Neural cell (in vitro differentiated cells): ENCODE data around the gene IPO4. TPM values are rescaled to one million over a fixed set of nuclear protein-coding genes. Genes with fewer than 3 reads are reported as not detected.

ENCODE experiments used
- H2AFZ ChIP-seq: fragments of 200-600, 300-800 bp; sonication (generic), shearing (Covaris generic); 2 replicates; pipeline ENCODE4 v1.6.0; 2014; ENCODE audit warnings: low read depth, mild to moderate bottlenecking, antibody characterized with exemption, low read length, moderate library complexity
- H3F3A ChIP-seq: fragments of 200-600 bp; shearing (Covaris generic); 2 replicates; pipeline ENCODE4 v1.6.1; 2016; ENCODE audit warnings: mild to moderate bottlenecking, moderate library complexity, mixed read lengths, antibody characterized with exemption, low read length; ENCODE audit not compliant: insufficient read depth, poor library complexity, severe bottlenecking
- H3K27ac ChIP-seq: fragments of 200-600, 300-800 bp; sonication (generic), shearing (Covaris generic); 2 replicates; pipeline ENCODE4 v1.5.1; 2014; ENCODE audit warnings: mild to moderate bottlenecking, low read length, moderate library complexity
- H3K27me3 ChIP-seq: fragments of 300-800, 200-600 bp; sonication (generic), shearing (Covaris generic); 2 replicates; pipeline ENCODE4 v1.6.0; 2014; ENCODE audit warnings: mild to moderate bottlenecking, low read depth, low read length, moderate library complexity; ENCODE audit not compliant: insufficient read depth
- H3K36me3 ChIP-seq: fragments of 300-800, 200-600 bp; sonication (generic), shearing (Covaris generic); 2 replicates; pipeline ENCODE4 v1.5.1; 2014; ENCODE audit warnings: mild to moderate bottlenecking, antibody characterized with exemption, low read length, moderate library complexity; ENCODE audit not compliant: insufficient read depth
- H3K4me2 ChIP-seq: fragments of 300-800, 200-600 bp; sonication (generic), shearing (Covaris generic); 2 replicates; pipeline ENCODE4 v1.6.0; 2014; ENCODE audit warnings: mild to moderate bottlenecking, low read length
- H3K4me3 ChIP-seq: fragments of 300-800, 200-600 bp; sonication (generic), shearing (Covaris generic); 2 replicates; pipeline ENCODE4 v1.5.1; 2014; ENCODE audit warnings: mild to moderate bottlenecking, low read length, moderate library complexity
- H3K79me2 ChIP-seq: fragments of 200-600 bp; shearing (Covaris generic); replicated peaks from 2 replicates; pipeline ENCODE4 v1.6.0; 2014; ENCODE audit warnings: mild to moderate bottlenecking, low read length, moderate library complexity; ENCODE audit not compliant: insufficient read depth
- H3K9ac ChIP-seq: fragments of 300-800, 200-600 bp; sonication (generic), shearing (Covaris generic); 2 replicates; pipeline ENCODE4 v1.6.1; 2016; ENCODE audit warnings: mild to moderate bottlenecking, low read length, mixed read lengths
- H3K9me2 ChIP-seq: fragments of 200-600 bp; shearing (Covaris generic); 2 replicates; pipeline ENCODE4 v1.6.1; 2016; ENCODE audit warnings: mild to moderate bottlenecking, low read length, mixed read lengths; ENCODE audit not compliant: insufficient read depth
- H3K9me3 ChIP-seq: fragments of 200-600, 300-800 bp; sonication (generic), shearing (Covaris generic); 2 replicates; pipeline ENCODE4 v1.6.1; 2016; ENCODE audit warnings: mild to moderate bottlenecking, mixed run types, low read length, moderate library complexity, mixed read lengths
- H4K20me1 ChIP-seq: fragments of 200-600 bp; shearing (Covaris generic); 2 replicates; pipeline ENCODE4 v1.6.1; 2016; ENCODE audit warnings: mild to moderate bottlenecking, mixed run types; ENCODE audit not compliant: insufficient read depth
- CTCF ChIP-seq: fragments of 450-650 bp; IDR thresholded peaks from 2 replicates; pipeline ENCODE4 v1.5.1; 2014; ENCODE audit warnings: antibody characterized with exemption, mild to moderate bottlenecking, moderate library complexity; ENCODE audit not compliant: poor library complexity, severe bottlenecking
- EP300 ChIP-seq: fragments of 450-650 bp; conservative IDR thresholded peaks from 2 replicates; pipeline ENCODE4 v1.6.1; 2014; ENCODE audit warnings: antibody characterized with exemption, mild to moderate bottlenecking, moderate library complexity; ENCODE audit not compliant: poor library complexity, severe bottlenecking
- EZH2 ChIP-seq: fragments of 200-600, 300-800 bp; shearing (Covaris generic), sonication (generic); IDR thresholded peaks from 2 replicates; pipeline ENCODE4 v1.6.1; 2014; ENCODE audit warnings: antibody characterized with exemption, low read length, borderline replicate concordance, mild to moderate bottlenecking; ENCODE audit not compliant: insufficient read depth, poor library complexity, severe bottlenecking
- MXI1 ChIP-seq: fragments of 450-650 bp; conservative IDR thresholded peaks from 2 replicates; pipeline ENCODE4 v1.6.1; 2014; ENCODE audit warnings: antibody characterized with exemption, mild to moderate bottlenecking; ENCODE audit not compliant: poor library complexity, severe bottlenecking
- POLR2AphosphoS5 ChIP-seq: IDR thresholded peaks from 2 replicates; pipeline ENCODE4 v1.6.1; 2012
- RAD21 ChIP-seq: fragments of 450-650 bp; conservative IDR thresholded peaks from 2 replicates; pipeline ENCODE4 v1.6.1; 2014; ENCODE audit warnings: antibody characterized with exemption, mild to moderate bottlenecking, moderate library complexity
- SMC3 ChIP-seq: fragments of 450-650 bp; conservative IDR thresholded peaks from 2 replicates; pipeline ENCODE4 v1.6.1; 2014; ENCODE audit warnings: antibody characterized with exemption, mild to moderate bottlenecking, moderate library complexity; ENCODE audit not compliant: poor library complexity
- TAF1 ChIP-seq: IDR thresholded peaks from 2 replicates; pipeline ENCODE4 v1.6.1; 2012; ENCODE audit warnings: low read depth
- polyA plus RNA-seq: library from polyadenylated mRNA; depleted of rRNA; stranded (reverse); fragments of >200 nt; gene quantifications from 2 replicates; pipeline ENCODE4 v1.2.3, GENCODE V29; 2014
- TF ChIP-seq, protein P1 (sequence below): IDR thresholded peaks from 2 replicates; pipeline ENCODE4 v1.6.1; 2012; ENCODE audit warnings: borderline replicate concordance

IPO4 gene
- polyA plus RNA-seq, 1 donor from 2014 or later, result 9.2 TPM

DNA sequence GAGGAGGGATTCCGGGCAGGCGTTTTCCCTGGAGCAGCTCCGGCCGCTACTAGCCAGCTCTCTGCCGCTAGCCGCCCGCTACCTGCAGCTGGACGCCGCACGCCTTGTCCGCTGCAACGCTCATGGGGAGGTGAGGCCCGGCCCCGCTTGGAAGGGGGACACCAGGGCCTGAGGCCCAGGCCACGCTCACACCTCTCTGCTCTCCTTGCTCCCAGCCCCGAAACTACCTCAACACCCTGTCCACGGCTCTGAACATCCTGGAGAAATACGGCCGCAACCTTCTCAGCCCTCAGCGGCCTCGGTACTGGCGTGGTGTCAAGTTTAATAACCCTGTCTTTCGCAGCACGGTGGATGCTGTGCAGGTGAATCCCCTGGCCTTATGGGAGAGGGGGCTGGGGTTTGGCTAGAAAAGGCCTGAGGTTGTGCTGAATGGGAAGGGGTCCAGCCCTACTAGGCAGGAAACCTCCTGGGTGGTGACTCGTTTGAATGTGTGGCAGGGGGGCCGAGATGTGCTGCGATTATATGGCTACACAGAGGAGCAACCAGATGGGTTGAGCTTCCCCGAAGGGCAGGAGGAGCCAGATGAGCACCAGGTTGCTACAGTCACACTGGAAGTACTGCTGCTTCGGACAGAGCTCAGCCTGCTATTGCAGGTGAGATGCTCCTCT lies 40.7 kb downstream of the IPO4 start:
- Histone ChIP-seq H2AFZ (no peak overlapping the region), H3K4me2 (peak overlapping the region; percentile 76), H3K36me3 (no peaks in the 10 kb centered on the region), H3K9ac (peak overlapping the region; percentile 79), H3K27me3 (no peaks in the 10 kb centered on the region), H3K9me3 (no peaks in the 10 kb centered on the region), H3K27ac (peak overlapping the region; percentile 79), H3F3A (no peaks in the 10 kb centered on the region), H3K4me3 (peak overlapping the region; percentile 97), H3K9me2 (no peaks in the 10 kb centered on the region), H4K20me1 (no peaks in the 10 kb centered on the region), H3K79me2 (peaks cover 9% of the 10 kb centered on the region)
- TF ChIP-seq MXI1 (no peak), TAF1 (peak; percentile 32), POLR2AphosphoS5 (no peak), RAD21 (no peak)

GRCh38 chr14:24146978-24147760 lies 41.4 kb downstream of the IPO4 start, which contains the start of gene RNF31:
TSS of gene RNF31 (plus strand) at chr14:24147498. CDS start at chr14:24147699, 201 bp downstream.
- peak; percentile 58 for TF ChIP-seq POLR2AphosphoS5
- TF ChIP-seq SMC3, result no peak
- peak; percentile 58 for TF ChIP-seq MXI1
- TF ChIP-seq TAF1, result peak; percentile 16
- TF ChIP-seq, protein P1, sequence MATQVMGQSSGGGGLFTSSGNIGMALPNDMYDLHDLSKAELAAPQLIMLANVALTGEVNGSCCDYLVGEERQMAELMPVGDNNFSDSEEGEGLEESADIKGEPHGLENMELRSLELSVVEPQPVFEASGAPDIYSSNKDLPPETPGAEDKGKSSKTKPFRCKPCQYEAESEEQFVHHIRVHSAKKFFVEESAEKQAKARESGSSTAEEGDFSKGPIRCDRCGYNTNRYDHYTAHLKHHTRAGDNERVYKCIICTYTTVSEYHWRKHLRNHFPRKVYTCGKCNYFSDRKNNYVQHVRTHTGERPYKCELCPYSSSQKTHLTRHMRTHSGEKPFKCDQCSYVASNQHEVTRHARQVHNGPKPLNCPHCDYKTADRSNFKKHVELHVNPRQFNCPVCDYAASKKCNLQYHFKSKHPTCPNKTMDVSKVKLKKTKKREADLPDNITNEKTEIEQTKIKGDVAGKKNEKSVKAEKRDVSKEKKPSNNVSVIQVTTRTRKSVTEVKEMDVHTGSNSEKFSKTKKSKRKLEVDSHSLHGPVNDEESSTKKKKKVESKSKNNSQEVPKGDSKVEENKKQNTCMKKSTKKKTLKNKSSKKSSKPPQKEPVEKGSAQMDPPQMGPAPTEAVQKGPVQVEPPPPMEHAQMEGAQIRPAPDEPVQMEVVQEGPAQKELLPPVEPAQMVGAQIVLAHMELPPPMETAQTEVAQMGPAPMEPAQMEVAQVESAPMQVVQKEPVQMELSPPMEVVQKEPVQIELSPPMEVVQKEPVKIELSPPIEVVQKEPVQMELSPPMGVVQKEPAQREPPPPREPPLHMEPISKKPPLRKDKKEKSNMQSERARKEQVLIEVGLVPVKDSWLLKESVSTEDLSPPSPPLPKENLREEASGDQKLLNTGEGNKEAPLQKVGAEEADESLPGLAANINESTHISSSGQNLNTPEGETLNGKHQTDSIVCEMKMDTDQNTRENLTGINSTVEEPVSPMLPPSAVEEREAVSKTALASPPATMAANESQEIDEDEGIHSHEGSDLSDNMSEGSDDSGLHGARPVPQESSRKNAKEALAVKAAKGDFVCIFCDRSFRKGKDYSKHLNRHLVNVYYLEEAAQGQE, result peak; percentile 53
- no peaks in the 10 kb centered on the region for H3K36me3 ChIP-seq
- no peaks in the 10 kb centered on the region for H3K9me2 ChIP-seq
- peak within 1 kb of the TSS; percentile 84 for H3K4me2 ChIP-seq
- no peaks in the 10 kb centered on the region for H3F3A ChIP-seq
- H3K27ac ChIP-seq, result peak within 1 kb of the TSS; percentile 79
- H3K9ac ChIP-seq, result peak within 1 kb of the TSS; percentile 79
- H4K20me1 ChIP-seq, result no peaks in the 10 kb centered on the region
- H3K9me3 ChIP-seq, result no peaks in the 10 kb centered on the region
- H3K4me3 ChIP-seq, result peak within 1 kb of the TSS; percentile 97
- H3K27me3 ChIP-seq, result no peaks in the 10 kb centered on the region
- peaks cover 9% of the 10 kb centered on the region for H3K79me2 ChIP-seq
- H2AFZ ChIP-seq, result peak within 1 kb of the TSS; percentile 95

DNA sequence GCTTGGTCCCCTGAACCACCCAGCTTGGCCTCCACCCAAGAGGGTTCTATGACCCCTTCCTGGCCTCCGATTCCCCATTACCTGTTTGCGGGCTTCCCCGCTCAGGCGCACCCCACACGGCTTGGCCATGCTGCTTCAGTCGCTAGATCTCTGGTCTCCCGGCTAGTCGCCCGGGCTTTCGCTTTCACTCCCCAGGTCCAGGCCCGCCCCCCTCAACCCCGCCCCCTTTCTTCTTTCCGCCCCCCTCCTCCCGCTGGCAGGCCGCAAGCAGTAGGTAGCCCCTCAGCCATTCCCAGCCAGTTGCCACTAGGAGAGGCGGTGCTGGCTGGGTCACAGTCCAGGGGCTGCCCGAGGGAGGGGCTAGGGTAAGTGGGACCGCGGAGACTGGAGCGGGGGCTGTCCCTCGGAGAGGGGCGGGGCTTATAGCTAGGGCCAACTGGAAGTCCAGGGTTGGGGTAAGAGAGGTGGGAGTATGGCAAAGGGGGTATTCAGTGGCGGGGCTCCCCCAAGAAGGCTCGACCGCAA lies 42.1 kb downstream of the IPO4 start, which contains the start of gene PSME2:
PSME2 (minus strand) TSS at position 158 of the 525 bp plus-strand sequence; CDS start at position 129, 29 bp downstream.
- peak within 1 kb of the TSS; percentile 79 for H3K9ac ChIP-seq
- H3K4me2 ChIP-seq, result peak within 1 kb of the TSS; percentile 84
- H3K79me2 ChIP-seq, result peaks cover 9% of the 10 kb centered on the region
- peak within 1 kb of the TSS; percentile 79 for H3K27ac ChIP-seq
- H2AFZ ChIP-seq, result peak within 1 kb of the TSS; percentile 95
- peak within 1 kb of the TSS; percentile 97 for H3K4me3 ChIP-seq
- no peaks in the 10 kb centered on the region for H3K9me2 ChIP-seq
- H3K9me3 ChIP-seq, result no peaks in the 10 kb centered on the region
- H3K36me3 ChIP-seq, result no peaks in the 10 kb centered on the region
- no peaks in the 10 kb centered on the region for H3K27me3 ChIP-seq
- H3F3A ChIP-seq, result peaks cover 3% of the 10 kb centered on the region
- H4K20me1 ChIP-seq, result no peaks in the 10 kb centered on the region
- peak; percentile 32 for TF ChIP-seq TAF1
- TF ChIP-seq RAD21, result no peak
- no peak for TF ChIP-seq EZH2
- TF ChIP-seq, protein P1, result no peak
- TF ChIP-seq CTCF, result no peak
- TF ChIP-seq MXI1, result peak; percentile 47
- no peak for TF ChIP-seq EP300
- no peak for TF ChIP-seq SMC3
- no peak for TF ChIP-seq POLR2AphosphoS5
